ENCODE measurements around the gene FBH1.
"Not testable (repeated sequence)": the region's sequence is repeated elsewhere in the genome, so short reads cannot be mapped to it uniquely, and the experiment has no call there.

FBH1 gene

DNA sequence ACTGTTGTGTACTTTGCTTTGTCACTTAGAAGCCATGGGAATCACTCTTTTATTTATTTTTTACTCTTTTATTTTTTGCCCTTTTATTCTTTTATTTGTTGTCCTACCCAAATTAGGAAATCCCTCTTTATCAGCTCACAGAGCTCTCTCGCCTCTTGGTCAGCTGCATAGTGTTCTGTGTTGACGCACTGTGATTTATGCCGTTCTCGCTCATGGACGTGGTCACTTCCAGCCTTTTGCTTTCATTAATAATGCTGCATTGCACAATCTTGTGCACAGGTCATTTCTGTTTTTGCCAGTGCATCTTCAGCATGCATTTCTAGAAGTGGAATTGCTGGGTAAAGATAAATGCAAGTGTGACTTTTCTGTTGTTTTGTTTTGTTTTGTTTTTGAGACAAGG lies 42.3 kb downstream of the FBH1 start:
- no peak overlapping the region for H3K4me3 ChIP-seq (ENCODE audit: low read depth, low read length)
- no peak for DNase-seq (ENCODE audit: low read depth)

DNA sequence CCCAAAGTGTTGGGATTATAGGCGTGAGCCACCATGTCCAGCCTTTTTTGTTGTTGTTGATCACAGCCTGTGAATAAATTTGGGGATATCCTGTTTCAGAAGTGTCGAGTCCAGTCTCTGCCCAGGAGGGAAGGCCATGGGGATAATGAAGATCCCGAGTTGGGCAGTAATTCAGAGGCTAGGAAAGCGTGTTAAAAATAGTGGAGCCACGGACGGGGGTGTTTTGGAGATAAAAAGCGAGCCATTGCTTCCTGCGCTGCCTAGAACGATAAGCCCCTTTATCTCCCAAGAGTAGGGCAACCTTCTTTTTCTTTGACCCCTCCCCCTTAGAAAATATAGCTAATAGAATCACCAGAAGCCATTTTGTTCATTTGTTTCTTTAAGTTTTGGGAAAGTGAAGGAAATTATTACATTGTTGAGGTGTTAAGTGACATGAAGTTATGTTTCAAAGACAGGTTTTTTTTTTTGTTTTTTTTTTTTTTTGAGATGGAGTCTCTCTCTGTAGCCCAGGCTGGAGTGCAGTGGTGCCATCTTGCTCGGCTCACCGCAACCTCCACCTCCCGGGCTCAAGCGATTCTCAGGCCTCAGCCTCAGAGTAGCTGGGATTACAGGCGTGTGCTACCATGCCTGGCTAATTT lies 44.0 kb downstream of the FBH1 start:
- no peak for DNase-seq (ENCODE audit: low read depth)
- H3K4me3 ChIP-seq (ENCODE audit: low read depth, low read length) = no peak overlapping the region

DNA sequence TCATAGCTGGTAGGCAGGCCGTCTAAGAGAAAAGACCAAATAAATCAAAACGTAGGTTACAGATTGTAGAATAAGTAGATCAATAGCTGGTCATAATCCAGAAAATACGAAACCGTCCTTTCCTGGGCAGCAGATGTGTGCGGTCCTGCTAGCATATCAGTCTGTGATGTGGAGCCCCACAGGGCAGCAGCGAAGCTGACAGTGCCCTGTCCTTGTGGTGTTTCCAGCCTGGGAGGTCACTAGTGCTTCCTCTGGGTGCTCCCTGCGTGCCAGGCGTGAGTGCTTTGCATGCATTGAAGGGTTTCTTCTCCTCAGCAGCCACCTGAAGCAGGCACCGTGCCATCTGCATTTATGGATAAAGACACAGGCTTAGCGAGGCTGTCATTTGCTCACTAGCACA lies 45.6 kb downstream of the FBH1 start:
- H3K4me3 ChIP-seq (ENCODE audit: low read depth, low read length) = no peak overlapping the region
- DNase-seq (ENCODE audit: low read depth) = no peak

DNA sequence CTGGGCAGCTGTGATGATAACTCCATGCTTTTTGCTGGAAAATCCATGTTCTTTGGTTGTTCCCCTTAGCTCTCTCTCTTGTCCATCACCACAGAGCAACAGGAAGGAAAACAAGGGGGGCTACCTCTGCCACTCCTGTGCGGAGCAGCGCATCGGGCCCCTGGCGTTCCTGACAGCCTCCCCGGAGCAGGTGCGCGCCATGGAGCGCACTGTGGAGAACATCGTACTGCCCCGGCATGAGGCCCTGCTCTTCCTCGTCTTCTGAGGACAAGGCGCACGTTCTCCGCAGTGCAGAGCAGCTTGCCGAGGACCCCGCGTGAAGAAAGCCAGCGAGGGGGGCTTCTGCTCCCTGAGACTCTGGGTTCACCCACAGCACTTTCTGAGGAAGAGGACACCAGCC lies 47.0 kb downstream of the FBH1 start:
- H3K4me3 ChIP-seq (ENCODE audit: low read depth, low read length) = no peak overlapping the region
- DNase-seq (ENCODE audit: low read depth) = no peak

DNA sequence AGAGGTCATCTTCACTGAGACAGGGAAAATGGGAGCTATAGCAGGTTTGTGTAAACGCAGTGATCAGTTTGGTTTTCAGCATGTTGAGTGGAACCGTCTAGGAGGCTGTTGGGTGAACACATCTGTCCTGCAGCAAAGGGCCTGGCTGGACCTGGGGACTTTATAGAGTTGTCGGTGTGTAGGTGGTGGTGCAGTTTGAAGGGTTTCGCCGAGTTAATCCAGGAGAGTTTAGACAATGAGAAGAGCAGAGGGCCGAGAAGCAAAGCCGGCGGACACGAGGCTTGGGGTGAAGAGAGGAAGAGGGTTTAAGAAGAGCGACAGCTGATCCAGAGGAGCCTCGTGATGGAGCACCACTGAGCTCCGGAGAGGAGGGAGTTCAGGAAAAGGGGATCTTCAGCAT lies 48.2 kb downstream of the FBH1 start:
- DNase-seq (ENCODE audit: low read depth) = no peak

DNA sequence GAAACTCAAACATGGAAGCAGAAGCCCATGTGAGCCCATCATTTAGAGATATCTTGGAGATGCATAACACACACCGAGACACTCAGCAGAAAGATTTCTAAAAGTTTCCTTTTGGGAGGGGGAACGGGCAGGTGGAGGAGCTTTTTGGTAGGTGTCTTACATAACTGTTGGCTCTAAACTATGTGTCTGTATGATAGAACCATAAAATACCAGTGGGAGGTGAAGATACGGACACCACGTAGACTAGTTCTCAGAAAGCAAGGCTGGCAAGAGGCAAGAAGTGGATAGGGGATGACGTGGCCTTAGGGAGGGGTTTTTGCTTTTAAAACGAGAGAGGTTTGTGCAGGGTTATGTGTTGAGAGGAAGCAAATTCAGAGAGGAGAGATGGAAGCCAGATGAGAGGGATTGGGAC lies 50.8 kb downstream of the FBH1 start:
- no peak for DNase-seq (ENCODE audit: low read depth)
- H3K4me3 ChIP-seq (ENCODE audit: low read depth, low read length) = no peak overlapping the region

More for the DNA sequence above, 48.2 kb downstream of the FBH1 start:
- no peak overlapping the region for H3K4me3 ChIP-seq (ENCODE audit: low read depth, low read length)

DNA sequence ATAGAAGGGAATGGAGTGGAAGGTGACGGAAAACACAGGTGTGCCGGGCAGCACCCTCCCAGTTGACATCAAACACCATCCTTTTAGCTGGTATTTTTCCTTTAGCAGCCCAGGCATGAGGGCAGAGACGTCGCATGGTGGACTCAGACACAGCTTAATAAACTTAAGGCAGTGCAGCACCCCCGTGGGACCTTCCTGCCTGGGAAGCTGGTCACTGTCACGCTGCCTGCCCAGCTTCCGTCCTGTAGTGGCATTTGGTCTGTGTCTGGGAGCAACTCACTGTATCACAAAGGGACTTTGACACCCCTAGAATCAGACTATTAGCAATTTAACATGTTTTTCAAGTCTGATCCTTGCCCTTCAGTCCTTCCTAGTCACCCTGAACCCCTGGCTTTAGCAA lies 51.5 kb downstream of the FBH1 start:
- H3K4me3 ChIP-seq (ENCODE audit: low read depth, low read length) = no peak overlapping the region
- no peak for DNase-seq (ENCODE audit: low read depth)

- DNase-seq (ENCODE audit: low read depth) = no peak
- H3K4me3 ChIP-seq (ENCODE audit: low read depth, low read length) = no peak overlapping the region
Measured at GRCh38 chr10:5942001-5942400, 52.0 kb downstream of the FBH1 start.

DNA sequence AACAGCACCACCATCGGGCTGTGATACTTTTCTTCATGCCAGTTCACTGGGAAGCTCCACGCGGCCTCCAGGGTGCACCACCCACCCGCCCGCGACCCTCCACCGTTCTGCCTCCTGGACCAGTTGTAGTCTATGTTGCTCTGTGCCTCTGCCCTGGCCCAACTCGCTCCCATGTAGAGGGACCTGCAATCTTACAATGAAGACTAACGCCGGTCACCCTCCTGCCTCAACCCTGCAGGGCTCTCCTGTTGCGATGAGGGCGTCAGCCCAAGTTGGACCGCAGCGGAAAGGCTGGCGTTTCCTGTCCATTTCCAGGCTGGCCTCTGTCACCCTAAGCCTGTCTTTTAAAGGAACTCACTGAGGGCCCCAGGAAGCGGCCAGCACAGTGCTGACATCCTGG lies 52.4 kb downstream of the FBH1 start:
- no peak overlapping the region for H3K4me3 ChIP-seq (ENCODE audit: low read depth, low read length)
- no peak for DNase-seq (ENCODE audit: low read depth)

GRCh38 chr10:5943536-5943935 lies 53.5 kb downstream of the FBH1 start:
- no peak overlapping the region for H3K4me3 ChIP-seq (ENCODE audit: low read depth, low read length)
- DNase-seq (ENCODE audit: low read depth) = no peak

DNA sequence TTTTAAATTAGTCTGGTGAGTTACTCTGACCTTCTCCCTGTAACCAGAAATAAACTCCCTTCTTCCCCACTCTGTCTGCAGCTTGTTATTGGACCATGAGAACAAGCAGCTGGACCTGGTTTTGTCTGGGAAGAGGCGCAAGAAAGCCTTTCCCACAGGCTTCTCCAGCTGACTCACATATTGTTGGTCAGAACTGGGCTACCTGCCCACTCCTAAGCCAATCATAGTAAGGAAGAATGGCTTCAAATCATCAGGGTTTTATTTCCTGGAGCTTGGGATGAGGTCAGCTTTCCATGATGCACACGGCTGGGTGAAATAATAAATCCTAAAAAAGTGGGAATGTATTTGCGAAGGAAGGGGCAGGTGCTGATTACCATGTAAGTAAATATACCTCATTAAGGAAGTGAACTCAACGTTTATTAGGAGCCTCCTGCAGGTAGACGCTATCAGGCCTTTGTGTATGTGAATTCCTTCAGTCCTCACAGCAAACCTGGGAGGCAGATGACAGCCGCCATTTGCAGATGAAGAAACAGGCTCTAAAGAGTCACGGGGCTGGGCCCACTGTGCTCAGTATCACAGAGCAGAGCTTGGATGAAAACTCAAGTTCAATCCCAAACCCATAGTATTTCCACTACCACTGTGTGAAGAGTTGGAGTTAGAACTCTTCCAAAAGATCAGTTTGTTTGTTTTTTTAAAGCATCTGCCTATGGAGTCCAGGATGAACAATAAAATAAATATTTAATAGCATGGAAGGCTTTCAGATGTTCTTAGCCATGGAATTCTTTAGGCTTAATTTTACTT lies 54.5 kb downstream of the FBH1 start:
- DNase-seq (ENCODE audit: low read depth) = peak; percentile 99

GRCh38 chr10:5945190-5945509 lies 55.1 kb downstream of the FBH1 start:
- H3K4me3 ChIP-seq (ENCODE audit: low read depth, low read length) = no peak overlapping the region
- no peak for DNase-seq (ENCODE audit: low read depth)

More for the DNA sequence above, 54.5 kb downstream of the FBH1 start:
- no peak overlapping the region for H3K4me3 ChIP-seq (ENCODE audit: low read depth, low read length)

DNA sequence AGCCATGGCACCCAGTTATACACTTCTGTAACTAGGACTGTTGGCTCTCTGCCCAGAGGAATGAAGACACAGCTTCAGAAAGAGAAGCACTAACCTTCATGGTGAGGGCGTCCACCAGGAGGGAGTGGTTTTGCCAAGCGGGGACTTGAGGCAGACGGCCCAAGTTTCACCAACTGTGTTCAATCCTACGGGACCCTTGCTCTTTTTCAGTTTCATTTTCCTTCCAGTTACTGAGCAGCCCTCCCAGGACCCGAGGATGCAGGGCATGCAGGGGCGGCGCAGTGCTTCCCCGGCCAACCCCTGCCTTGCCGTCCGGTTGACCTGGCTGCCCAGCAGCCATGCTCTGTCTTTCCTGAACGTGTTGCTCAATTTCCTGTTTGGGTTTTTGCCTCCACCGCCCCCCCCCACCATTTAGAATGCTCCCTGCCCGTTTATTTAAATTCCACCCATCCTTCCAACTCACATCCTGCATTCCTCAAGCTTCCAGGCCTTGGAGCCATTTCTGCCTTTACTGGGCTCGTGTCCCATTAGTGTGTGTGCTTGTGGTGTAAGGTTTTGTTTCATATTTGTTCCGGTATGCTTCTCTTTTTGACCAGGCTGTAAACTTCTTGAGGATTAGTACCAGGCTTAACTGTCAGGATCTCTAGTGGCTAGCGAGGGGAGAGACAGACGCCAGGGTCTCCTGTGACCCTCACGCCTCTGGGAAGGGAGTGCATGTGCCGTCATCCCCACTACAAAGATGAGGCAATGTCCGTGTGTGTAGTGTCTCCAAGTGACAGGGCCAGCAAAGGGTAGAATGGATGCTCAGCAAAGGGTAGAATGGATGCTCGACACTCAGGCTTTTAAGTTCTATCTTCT lies 55.7 kb downstream of the FBH1 start:
- DNase-seq (ENCODE audit: low read depth) = peak; percentile 80
- H3K4me3 ChIP-seq (ENCODE audit: low read depth, low read length) = no peak overlapping the region

DNA sequence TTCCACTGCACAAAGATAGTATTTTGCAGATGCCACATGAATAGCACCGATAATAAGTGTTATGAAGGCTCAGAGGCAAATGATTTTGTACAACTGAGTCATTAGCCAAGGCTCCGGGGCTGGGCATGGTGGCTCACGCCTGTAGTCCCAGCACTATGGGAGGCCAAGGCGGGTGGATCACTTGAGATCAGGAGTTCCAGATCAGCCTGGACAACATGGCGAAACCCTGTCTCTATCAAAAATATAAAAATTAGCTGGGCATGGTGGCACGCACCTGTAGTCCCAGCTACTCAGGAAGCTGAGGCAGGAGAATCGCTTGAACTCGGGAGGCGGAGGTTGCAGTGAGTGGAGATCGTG lies 56.4 kb downstream of the FBH1 start:
- not testable (repeated sequence) for DNase-seq (ENCODE audit: low read depth); H3K4me3 ChIP-seq (ENCODE audit: low read depth, low read length)

- DNase-seq (ENCODE audit: low read depth) = no peak
- H3K4me3 ChIP-seq (ENCODE audit: low read depth, low read length) = no peak overlapping the region
Measured at GRCh38 chr10:5946786-5947185, 56.7 kb downstream of the FBH1 start.

GRCh38 chr10:5947471-5948207 lies 57.6 kb downstream of the FBH1 start:
- no peak overlapping the region for H3K4me3 ChIP-seq (ENCODE audit: low read depth, low read length)
- no peak for DNase-seq (ENCODE audit: low read depth)

GRCh38 chr10:5948208-5948585 lies 58.2 kb downstream of the FBH1 start:
- H3K4me3 ChIP-seq (ENCODE audit: low read depth, low read length) = no peak overlapping the region
- DNase-seq (ENCODE audit: low read depth) = no peak

- no peak for DNase-seq (ENCODE audit: low read depth)
- H3K4me3 ChIP-seq (ENCODE audit: low read depth, low read length) = no peak overlapping the region
Measured at GRCh38 chr10:5949009-5949759, 59.1 kb downstream of the FBH1 start.

DNA sequence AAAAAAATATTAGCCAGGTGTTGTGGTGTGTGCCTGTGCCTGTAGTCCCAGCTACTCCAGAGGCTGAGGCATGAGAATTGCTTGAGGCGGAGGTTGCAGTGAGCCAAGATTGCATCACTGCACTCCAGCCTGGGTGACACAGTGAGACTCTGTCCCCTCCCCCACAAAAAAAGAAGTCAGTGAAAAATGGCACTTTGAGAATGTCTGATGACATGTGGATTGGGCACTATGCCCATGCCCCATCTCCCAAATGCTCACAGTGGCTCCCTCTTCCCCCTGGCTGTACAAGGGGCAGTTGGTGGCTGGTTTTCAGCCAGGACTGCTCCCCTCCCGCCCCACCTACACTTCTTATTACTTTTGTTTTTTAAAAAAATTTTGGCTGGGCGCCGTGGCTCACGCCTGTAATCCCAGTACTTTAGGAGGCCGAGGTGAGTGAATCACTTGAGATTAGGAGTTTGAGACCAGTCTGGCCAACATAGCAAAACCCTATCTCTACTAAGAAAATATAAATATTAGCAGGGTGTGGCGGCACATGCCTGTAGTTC lies 61.2 kb downstream of the FBH1 start:
- no peak overlapping the region for H3K4me3 ChIP-seq (ENCODE audit: low read depth, low read length)
- DNase-seq (ENCODE audit: low read depth) = no peak
